GM12878 (cell line): ENCODE results near the gene EEPD1. TPM values are rescaled to one million over a fixed set of nuclear protein-coding genes. Genes with fewer than 3 reads are reported as not detected.

Source experiments
- ATAC-seq: fragments of 200-7000 bp; cut with Tn5 transposase; 3 replicates; pipeline ENCODE4 v1.9.1; 2020; ENCODE audit warnings: mild to moderate bottlenecking, moderate library complexity
- BruUV-seq: library from RNA; stranded (reverse); fragments of 400-500 nt; replicated peaks from 2 replicates; lab custom pipeline; 2021; lab: Mats Ljungman, UMichigan
- CTCF ChIA-PET: fragments of 300-600 bp; sonication (Branson Sonifier 250); formaldehyde crosslinking; extraction: SDS; loops from one replicate; lab custom pipeline; 2021; ENCODE audit warnings: inconsistent platforms; lab: Yijun Ruan, JAX
- POLR2A ChIA-PET: fragments of 350-600 bp; formaldehyde crosslinking; extraction: SDS; loops from one replicate; lab custom pipeline; 2021; ENCODE audit warnings: inconsistent platforms; lab: Charles Lee
- RAD21 ChIA-PET: fragments of 300-600 bp; sonication (Branson Sonifier 250); formaldehyde crosslinking; loops from one replicate; lab custom pipeline; 2023; ENCODE audit warnings: antibody characterized with exemption; ENCODE audit not compliant: unreplicated experiment; lab: Charles Lee
- SMC1A ChIA-PET: fragments of 300-600 bp; sonication (Branson Sonifier 250); formaldehyde crosslinking; loops from one replicate; lab custom pipeline; 2023; ENCODE audit not compliant: unreplicated experiment, uncharacterized antibody; lab: Charles Lee
- DNase-seq: peaks from one replicate; pipeline ENCODE4 v3.0.0-alpha.2; 2011; ENCODE audit warnings: low read depth, low spot score
- FAIRE-seq: peaks from 3 replicates; lab custom pipeline; 2011; peaks lifted over from hg19 to GRCh38; lab: Jason Lieb, UNC
- H2AFZ ChIP-seq: 2 replicates; pipeline ENCODE4 v1.6.0; 2011; ENCODE audit warnings: low read depth, low read length, control low read depth; ENCODE audit not compliant: control insufficient read depth
- H3K27ac ChIP-seq: 2 replicates; pipeline ENCODE4 v1.5.1; 2011; ENCODE audit warnings: control low read depth; ENCODE audit not compliant: control insufficient read depth, insufficient read depth
- H3K27me3 ChIP-seq, 2 experiments: replicated peaks in 1 of 2; 2 replicates each; pipeline versions ENCODE4 v1.6.0 to v1.6.1; 2011; ENCODE audit warnings: low read length in 1 of 2; ENCODE audit not compliant: control insufficient read depth in 2 of 2, insufficient read depth in 2 of 2
- H3K36me3 ChIP-seq, 2 experiments: 2 replicates each; pipeline ENCODE4 v1.5.1; 2011; ENCODE audit warnings: low read length in 1 of 2; ENCODE audit not compliant: control insufficient read depth in 2 of 2, insufficient read depth in 2 of 2
- H3K4me1 ChIP-seq: 2 replicates; pipeline ENCODE4 v1.6.1; 2011; ENCODE audit warnings: mild to moderate bottlenecking, low read length, moderate library complexity, mixed read lengths; ENCODE audit not compliant: control insufficient read depth, insufficient read depth
- H3K4me2 ChIP-seq: 2 replicates; pipeline ENCODE4 v1.6.0; 2011; ENCODE audit warnings: control low read depth; ENCODE audit not compliant: control insufficient read depth, insufficient read depth
- H3K4me3 ChIP-seq: fragments of 200-600 bp; sonication (generic); 2 replicates; pipeline ENCODE4 v1.5.1; 2016
- H3K79me2 ChIP-seq: 2 replicates; pipeline ENCODE4 v1.6.0; 2011; ENCODE audit warnings: low read length; ENCODE audit not compliant: control insufficient read depth, insufficient read depth
- H3K9ac ChIP-seq: 2 replicates; pipeline ENCODE4 v1.8.0; 2011; ENCODE audit warnings: low read length, control low read depth, mixed read lengths; ENCODE audit not compliant: control insufficient read depth, insufficient read depth
- H3K9me3 ChIP-seq: replicated peaks from 3 replicates; pipeline ENCODE4 v1.5.1; 2011; ENCODE audit warnings: mild to moderate bottlenecking, low read length; ENCODE audit not compliant: control insufficient read depth, insufficient read depth
- H4K20me1 ChIP-seq: 2 replicates; pipeline ENCODE4 v1.6.0; 2011; ENCODE audit not compliant: control insufficient read depth, insufficient read depth
- EGR1 ChIP-seq, 2 experiments: IDR thresholded peaks; 1 replicate in 1 of 2; 2 replicates in 1 of 2; pipeline ENCODE4 v1.6.1; 2011 to 2012; ENCODE audit warnings: low read depth in 2 of 2, low read length in 2 of 2, borderline replicate concordance in 1 of 2, mild to moderate bottlenecking in 1 of 2, moderate library complexity in 1 of 2
- ELK1 ChIP-seq: IDR thresholded peaks from 2 replicates; pipeline ENCODE4 v1.6.1; 2012; ENCODE audit warnings: low read depth, low read length, improper control_type of control experiment
- ESRRA ChIP-seq: IDR thresholded peaks from 2 replicates; pipeline ENCODE4 v1.6.1; 2012; ENCODE audit warnings: mild to moderate bottlenecking, low read length, improper control_type of control experiment
- KLF5 ChIP-seq: fragments of 450-650 bp; IDR thresholded peaks from 2 replicates; pipeline ENCODE4 v1.6.1; 2014; ENCODE audit warnings: mild to moderate bottlenecking; ENCODE audit not compliant: partially characterized antibody
- RUNX3 ChIP-seq: IDR thresholded peaks from 2 replicates; pipeline ENCODE4 v1.6.1; 2012; ENCODE audit warnings: low read length, inconsistent platforms
- SPI1 ChIP-seq: IDR thresholded peaks from 2 replicates; pipeline ENCODE4 v1.6.1; 2011; ENCODE audit warnings: low read depth, mild to moderate bottlenecking, low read length, moderate library complexity, borderline replicate concordance; ENCODE audit not compliant: insufficient read depth
- SUZ12 ChIP-seq: fragments of 200-600 bp; sonication (generic); IDR thresholded peaks from one replicate; pipeline ENCODE4 v1.6.1; 2018; ENCODE audit warnings: antibody characterized with exemption, mild to moderate bottlenecking; ENCODE audit not compliant: unreplicated experiment
- TAF1 ChIP-seq: IDR thresholded peaks from 2 replicates; pipeline ENCODE4 v1.6.1; 2011; ENCODE audit warnings: mild to moderate bottlenecking, low read depth, low read length, borderline replicate concordance
- WGBS: methylation state at CpG from one replicate; pipeline ENCODE4 v1.1.6; 2016; ENCODE audit warnings: low lambda C conversion rate; ENCODE audit not compliant: insufficient replicate concordance, insufficient coverage; ENCODE audit errors: missing lambda C conversion rate; 5-methylcytosine and 5-hydroxymethylcytosine counted together
- in situ Hi-C: fragments of 300-500 bp; cut with MboI; formaldehyde crosslinking; loops from 9 replicates; pipeline ENCODE4 v1.14.3; 2018; ENCODE audit warnings: mixed read lengths
- intact Hi-C: fragments of 100-400 bp; cut with micrococcal nuclease; formaldehyde crosslinking; loops from one replicate; pipeline ENCODE4 v1.14.2; 2022; ENCODE audit not compliant: unreplicated experiment
- polyA plus RNA-seq, 11 experiments: library from polyadenylated mRNA; depleted of rRNA in 4 of 11; unstranded in 6 of 11; stranded (reverse) in 5 of 11; fragments of >200 nt; fragmentation: Nextera tagmentation in 4 of 11; fragmentation: Illumina TruSeq in 1 of 11; extraction: Ambion mirVana in 4 of 11; extraction: Trizol in 1 of 11; gene quantifications; 1 replicate in 1 of 11; 2 replicates in 10 of 11; pipeline versions ENCODE4 v1.2.1 to v1.2.3, GENCODE V29; 2011 to 2016; ENCODE audit warnings: inconsistent platforms in 2 of 11, missing spikeins in 2 of 11, low read depth in 1 of 11
- total RNA-seq, 4 experiments: library from RNA; depleted of rRNA in 3 of 4; stranded (reverse); fragments of >200 nt in 3 of 4; fragmentation: Illumina TruSeq in 1 of 4; extraction: Trizol in 1 of 4; gene quantifications; 2 replicates each; pipeline versions ENCODE4 v1.2.1 to v1.2.3, GENCODE V29; 2013 to 2021

The EEPD1 gene
- total and polyA plus RNA-seq, 10 of the 15 experiments (the other 5 are each of a cell fraction or from before 2014, with no cell fraction given) = 0.24 to 2.8 (median 0.86) TPM; not detected in 1

- Histone ChIP-seq H3K4me2 (no peak overlapping the region), H2AFZ (no peak overlapping the region), H3K9ac (no peak overlapping the region), H3K27me3 (no peaks in the 10 kb centered on the region; a peak in 1 of 4 replicates), H3K4me1 (no peaks in the 10 kb centered on the region), H3K9me3 (no peaks in the 10 kb centered on the region), H3K4me3 (no peak overlapping the region), H3K79me2 (no peaks in the 10 kb centered on the region), H3K36me3 (no peaks in the 10 kb centered on the region), H3K27ac (no peak overlapping the region), H4K20me1 (no peaks in the 10 kb centered on the region)
- ChIA-PET RAD21 (interaction anchor here (0.7 to 1.7 kb wide), 2 partner anchors 14 to 330 kb away, joined by 3 to 5 read pairs; no protein-coding TSS in a partner anchor), CTCF (interaction anchor here (1.4 to 1.8 kb wide), 2 partner anchors 13 to 179 kb away, joined by 4 to 7 read pairs; no protein-coding TSS in a partner anchor), POLR2A (no interaction called here), SMC1A (interaction anchor here (1.1 kb wide), 2 partner anchors 12 to 19 kb away, joined by 4 read pairs; no protein-coding TSS in a partner anchor)
- no peak for FAIRE-seq
- ATAC-seq = no peak
- DNase-seq = no peak
- TF ChIP-seq ELK1 (no peak), SUZ12 (no peak), EGR1 (IDR thresholded peaks at IDR 0.05; ENCODE audit: borderline replicate concordance in 1 of 2, low read depth in 2 of 2, low read length in 2 of 2) (no peak), KLF5 (no peak), TAF1 (no peak), RUNX3 (no peak), SPI1 (no peak), ESRRA (no peak)
- 57% methylated on average over 5 of the region's 5 CpGs for WGBS
- BruUV-seq = no TSS peak
- in situ Hi-C loops = no loop called here
- intact Hi-C loops = no loop called here
These were observed 153.2 kb downstream of the EEPD1 start for GRCh38 chr7:36306222-36306621.
